OCI-LY1 (cell line): ENCODE results near the gene NYAP1.

ENCODE experiments used
- H2AFZ ChIP-seq: fragments of 200-600 bp; sonication (generic), shearing (Covaris generic); 2 replicates; pipeline ENCODE4 v1.6.0; 2014; ENCODE audit warnings: antibody characterized with exemption, mild to moderate bottlenecking, low read length
- H3F3A ChIP-seq: fragments of 200-600 bp; sonication (generic), shearing (Covaris generic); 2 replicates; pipeline ENCODE4 v1.6.0; 2014; ENCODE audit warnings: mild to moderate bottlenecking, antibody characterized with exemption, low read length, moderate library complexity; ENCODE audit not compliant: insufficient read depth
- H3K27ac ChIP-seq: fragments of 200-600 bp; sonication (generic); 2 replicates; pipeline ENCODE4 v1.5.1; 2014; ENCODE audit warnings: low read length, mixed run types, mild to moderate bottlenecking, low read depth; ENCODE audit not compliant: poor library complexity, severe bottlenecking
- H3K27me3 ChIP-seq: fragments of 200-600 bp; sonication (generic); 2 replicates; pipeline ENCODE4 v1.6.0; 2014; ENCODE audit warnings: antibody characterized with exemption, mild to moderate bottlenecking, low read length, moderate library complexity; ENCODE audit not compliant: insufficient read depth
- H3K36me3 ChIP-seq: fragments of 200-600 bp; sonication (generic); 2 replicates; pipeline ENCODE4 v1.6.1; 2014; ENCODE audit warnings: mild to moderate bottlenecking, antibody characterized with exemption, low read length, moderate library complexity, mixed read lengths; ENCODE audit not compliant: insufficient read depth
- H3K4me1 ChIP-seq: fragments of 200-600 bp; sonication (generic); 2 replicates; pipeline ENCODE4 v1.5.1; 2014; ENCODE audit warnings: mild to moderate bottlenecking, low read length, moderate library complexity; ENCODE audit not compliant: insufficient read depth, severe bottlenecking
- H3K4me2 ChIP-seq: fragments of 200-600 bp; sonication (generic), shearing (Covaris generic); 2 replicates; pipeline ENCODE4 v1.6.1; 2014; ENCODE audit warnings: low read length
- H3K4me3 ChIP-seq: fragments of 200-600 bp; sonication (generic); 2 replicates; pipeline ENCODE4 v1.5.1; 2014; ENCODE audit warnings: low read length, low read depth, mild to moderate bottlenecking, mixed read lengths; ENCODE audit not compliant: poor library complexity, severe bottlenecking
- H3K79me2 ChIP-seq: fragments of 200-600 bp; shearing (Covaris generic); 2 replicates; pipeline ENCODE4 v1.6.1; 2016; ENCODE audit warnings: mixed run types, low read length, mixed read lengths; ENCODE audit not compliant: insufficient read depth
- H3K9ac ChIP-seq: fragments of 200-600 bp; sonication (generic), shearing (Covaris generic); 2 replicates; pipeline ENCODE4 v1.6.1; 2014; ENCODE audit warnings: mild to moderate bottlenecking, low read length, mixed read lengths
- H3K9me2 ChIP-seq: fragments of 200-600 bp; sonication (generic), shearing (Covaris generic); 2 replicates; pipeline ENCODE4 v1.6.1; 2014; ENCODE audit warnings: low read depth, mild to moderate bottlenecking, low read length, mixed read lengths
- H3K9me3 ChIP-seq: fragments of 200-600 bp; shearing (Covaris generic); 2 replicates; pipeline ENCODE4 v1.6.1; 2014; ENCODE audit warnings: low read length, mixed read lengths
- H4K20me1 ChIP-seq: fragments of 200-600 bp; sonication (generic), shearing (Covaris generic); 2 replicates; pipeline ENCODE4 v1.6.0; 2016; ENCODE audit warnings: mild to moderate bottlenecking, low read length; ENCODE audit not compliant: insufficient read depth
- EZH2 ChIP-seq: fragments of 200-600 bp; sonication (generic), shearing (Covaris generic); IDR thresholded peaks from 2 replicates; pipeline ENCODE4 v1.8.0; 2017; ENCODE audit warnings: borderline replicate concordance, mixed run types, mild to moderate bottlenecking, antibody characterized with exemption, low read length, moderate library complexity, mixed read lengths
- TF ChIP-seq, protein P1 (sequence below): fragments of 200-600 bp; sonication (generic), shearing (Covaris generic); IDR thresholded peaks from 2 replicates; pipeline ENCODE4 v1.5.1; 2017; ENCODE audit warnings: mild to moderate bottlenecking, antibody characterized with exemption, low read length, moderate library complexity, mixed read lengths

NYAP1 gene

DNA sequence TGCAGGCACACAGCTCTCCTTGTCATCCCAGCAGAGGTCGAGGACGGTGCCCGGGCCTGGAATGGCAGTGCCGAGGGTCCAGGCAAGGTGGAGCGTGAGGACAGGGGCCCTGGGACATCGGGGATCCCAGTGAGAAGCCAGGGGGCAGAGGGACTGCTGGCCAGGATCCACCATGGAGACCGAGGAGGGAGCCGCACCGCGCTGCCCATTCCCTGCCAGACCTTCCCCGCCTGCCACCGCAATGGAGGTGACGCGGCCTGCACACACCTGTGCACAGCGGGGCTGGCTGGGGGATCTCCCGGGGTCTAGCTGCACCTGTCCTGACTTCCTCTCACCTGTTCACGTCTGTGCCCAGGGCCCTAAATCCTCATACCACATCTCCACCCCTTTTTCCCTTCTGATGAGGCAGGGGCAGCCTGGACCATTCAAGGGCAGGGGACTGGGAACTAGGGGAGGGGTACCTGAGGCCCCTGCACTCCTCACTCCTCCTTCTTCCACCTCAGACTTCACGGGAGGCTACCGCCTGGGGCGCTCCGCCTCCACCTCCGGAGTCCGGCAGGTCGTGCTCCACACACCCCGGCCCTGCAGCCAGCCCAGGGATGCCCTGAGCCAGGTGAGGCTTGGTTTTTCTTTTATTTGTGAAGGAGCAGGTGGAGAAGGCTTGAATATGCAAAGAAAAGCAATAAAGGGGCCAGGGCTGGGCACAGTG lies 6.9 kb downstream of the NYAP1 start:
- Histone ChIP-seq H3K4me1 (no peaks in the 10 kb centered on the region), H3K9me3 (no peaks in the 10 kb centered on the region), H3K36me3 (no peaks in the 10 kb centered on the region), H3K9ac (no peak overlapping the region), H3K4me3 (no peak overlapping the region), H3K27me3 (peaks cover 17% of the 10 kb centered on the region), H2AFZ (no peak overlapping the region), H3K27ac (no peak overlapping the region), H4K20me1 (no peaks in the 10 kb centered on the region), H3K9me2 (no peaks in the 10 kb centered on the region), H3K79me2 (no peaks in the 10 kb centered on the region), H3F3A (no peaks in the 10 kb centered on the region), H3K4me2 (no peak overlapping the region)
- TF ChIP-seq, protein P1, sequence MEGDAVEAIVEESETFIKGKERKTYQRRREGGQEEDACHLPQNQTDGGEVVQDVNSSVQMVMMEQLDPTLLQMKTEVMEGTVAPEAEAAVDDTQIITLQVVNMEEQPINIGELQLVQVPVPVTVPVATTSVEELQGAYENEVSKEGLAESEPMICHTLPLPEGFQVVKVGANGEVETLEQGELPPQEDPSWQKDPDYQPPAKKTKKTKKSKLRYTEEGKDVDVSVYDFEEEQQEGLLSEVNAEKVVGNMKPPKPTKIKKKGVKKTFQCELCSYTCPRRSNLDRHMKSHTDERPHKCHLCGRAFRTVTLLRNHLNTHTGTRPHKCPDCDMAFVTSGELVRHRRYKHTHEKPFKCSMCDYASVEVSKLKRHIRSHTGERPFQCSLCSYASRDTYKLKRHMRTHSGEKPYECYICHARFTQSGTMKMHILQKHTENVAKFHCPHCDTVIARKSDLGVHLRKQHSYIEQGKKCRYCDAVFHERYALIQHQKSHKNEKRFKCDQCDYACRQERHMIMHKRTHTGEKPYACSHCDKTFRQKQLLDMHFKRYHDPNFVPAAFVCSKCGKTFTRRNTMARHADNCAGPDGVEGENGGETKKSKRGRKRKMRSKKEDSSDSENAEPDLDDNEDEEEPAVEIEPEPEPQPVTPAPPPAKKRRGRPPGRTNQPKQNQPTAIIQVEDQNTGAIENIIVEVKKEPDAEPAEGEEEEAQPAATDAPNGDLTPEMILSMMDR, result 0 out of 2 replicates have a peak, but pooled peaks have one; percentile 8
- no peak for TF ChIP-seq EZH2

DNA sequence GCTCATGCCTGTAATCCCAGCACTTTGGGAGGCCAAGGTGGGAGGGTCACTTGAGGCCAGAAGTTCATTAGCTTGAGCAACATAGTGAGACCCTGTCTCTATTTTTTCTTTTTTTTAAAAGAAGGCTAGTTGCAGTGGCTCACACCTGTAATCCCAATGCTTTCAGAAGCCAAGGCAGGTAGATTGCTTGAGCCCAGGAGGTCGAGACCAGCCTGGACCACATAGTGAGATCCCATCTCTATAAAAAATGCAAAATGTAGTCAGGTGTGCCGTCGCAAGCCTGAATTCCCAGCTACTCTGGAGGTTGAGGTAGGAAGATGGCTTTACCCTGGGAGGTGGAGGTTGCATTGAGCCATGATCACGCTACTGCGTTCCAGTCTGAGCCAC lies 7.5 kb downstream of the NYAP1 start:
- no peak for TF ChIP-seq EZH2
- TF ChIP-seq, protein P1, result no peak
- Histone ChIP-seq H3K4me1 (no peaks in the 10 kb centered on the region), H3K4me3 (no peak overlapping the region), H3K27ac (no peak overlapping the region), H3K9ac (no peak overlapping the region), H3K79me2 (no peaks in the 10 kb centered on the region), H2AFZ (no peak overlapping the region), H4K20me1 (no peaks in the 10 kb centered on the region), H3F3A (no peaks in the 10 kb centered on the region), H3K9me2 (no peaks in the 10 kb centered on the region), H3K9me3 (no peaks in the 10 kb centered on the region), H3K36me3 (no peaks in the 10 kb centered on the region), H3K27me3 (peaks cover 17% of the 10 kb centered on the region), H3K4me2 (no peak overlapping the region)

DNA sequence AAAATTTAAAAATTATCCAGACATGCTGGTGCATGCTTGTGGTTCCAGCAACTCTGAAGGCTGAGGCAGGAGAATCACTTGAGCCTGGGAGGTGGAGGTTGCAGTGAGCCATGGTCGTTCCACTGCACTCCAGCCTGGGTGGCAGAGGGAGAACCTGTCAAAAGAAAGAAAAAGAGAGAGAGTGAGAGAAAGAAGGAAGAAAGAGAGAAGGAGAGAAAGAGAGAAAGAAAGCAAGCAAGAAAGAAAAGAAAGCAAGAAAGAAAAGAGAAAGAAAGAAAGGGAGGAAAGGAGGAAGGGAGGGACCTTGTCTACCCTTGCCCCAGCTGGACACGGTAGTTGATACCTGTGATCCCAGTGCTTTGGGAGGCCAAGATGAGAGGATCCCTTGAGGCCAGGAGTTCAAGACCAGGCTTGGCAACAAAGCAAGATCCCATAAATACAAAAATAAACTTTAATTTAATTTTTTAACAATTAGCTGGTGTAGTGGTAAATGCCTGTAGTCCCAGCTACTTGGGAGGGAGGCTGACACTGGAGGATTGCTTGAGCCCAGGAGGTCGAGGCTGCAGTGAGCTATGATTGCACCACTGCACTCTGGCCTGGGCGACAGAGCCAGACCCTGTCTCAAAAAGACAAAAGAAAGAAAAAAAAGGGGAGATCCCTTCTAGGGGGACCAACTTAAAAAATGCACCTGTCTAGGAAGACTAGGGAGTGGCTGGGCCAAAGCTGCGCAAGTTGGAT lies 9.2 kb downstream of the NYAP1 start:
- Histone ChIP-seq H3K36me3 (no peaks in the 10 kb centered on the region), H3K9ac (no peak overlapping the region), H3K27me3 (peaks cover 10% of the 10 kb centered on the region), H2AFZ (no peak overlapping the region), H3K4me2 (peak overlapping the region; percentile 6; the same call in 1 of the 2 replicates), H3K79me2 (no peaks in the 10 kb centered on the region), H3K9me2 (no peaks in the 10 kb centered on the region), H3F3A (no peaks in the 10 kb centered on the region), H3K27ac (no peak overlapping the region), H4K20me1 (no peaks in the 10 kb centered on the region), H3K4me1 (no peaks in the 10 kb centered on the region), H3K4me3 (no peak overlapping the region), H3K9me3 (no peaks in the 10 kb centered on the region)
- no peak for TF ChIP-seq EZH2
- TF ChIP-seq, protein P1, result no peak
